Neural crest cell (in vitro differentiated cells): Measurements from ENCODE around the gene LONRF2. TPM values are rescaled to one million over a fixed set of nuclear protein-coding genes. Genes with fewer than 3 reads are reported as not detected.

ENCODE experiments used
- DNase-seq: peaks from one replicate; pipeline ENCODE4 v3.0.0; 2021; ENCODE audit warnings: low read depth, mixed read lengths, low spot score
- H3K27ac Mint-ChIP-seq: one replicate; pipeline ENCODE4 v1.8.0; 2021; ENCODE audit warnings: mild to moderate bottlenecking, mixed read lengths; ENCODE audit not compliant: unreplicated experiment
- H3K27me3 Mint-ChIP-seq: 2 replicates; pipeline ENCODE4 v1.8.0; 2021; ENCODE audit warnings: low read depth, mild to moderate bottlenecking, mixed read lengths
- H3K36me3 Mint-ChIP-seq: 2 replicates; pipeline ENCODE4 v1.8.0; 2021; ENCODE audit warnings: low read depth, mild to moderate bottlenecking, mixed read lengths
- H3K4me1 Mint-ChIP-seq: 2 replicates; pipeline ENCODE4 v1.8.0; 2021; ENCODE audit warnings: mixed read lengths
- H3K4me3 Mint-ChIP-seq: one replicate; pipeline ENCODE4 v1.8.0; 2021; ENCODE audit warnings: mild to moderate bottlenecking, mixed read lengths
- H3K9me3 Mint-ChIP-seq: 2 replicates; pipeline ENCODE4 v1.8.0; 2021; ENCODE audit warnings: mixed read lengths
- CTCF ChIP-seq: fragments of 200-600 bp; sonication (generic); conservative IDR thresholded peaks from 2 replicates; pipeline ENCODE4 v1.5.0; 2021; ENCODE audit warnings: antibody characterized with exemption, mild to moderate bottlenecking
- total RNA-seq: library from RNA; stranded (reverse); gene quantifications from 2 replicates; pipeline ENCODE4 v1.2.1, GENCODE V29; 2021

The LONRF2 gene
- total RNA-seq, 1 donor from 2014 or later: 5.2 TPM

- Mint-ChIP-seq H3K27ac (no peak overlapping the region), H3K4me1 (peaks cover under 1% of the 10 kb centered on the region), H3K27me3 (no peaks in the 10 kb centered on the region), H3K36me3 (no peaks in the 10 kb centered on the region), H3K9me3 (no peaks in the 10 kb centered on the region), H3K4me3 (no peak overlapping the region)
- TF ChIP-seq CTCF: no peak
- no peak for DNase-seq
Measured at GRCh38 chr2:100272841-100273329, 49.4 kb downstream of the LONRF2 start.

GRCh38 chr2:100271210-100271609 is 51.1 kb downstream of the LONRF2 start:
- no peak overlapping the region for H3K4me3 Mint-ChIP-seq
- peaks cover 4% of the 10 kb centered on the region for H3K4me1 Mint-ChIP-seq
- H3K27ac Mint-ChIP-seq: no peak overlapping the region
- H3K9me3 Mint-ChIP-seq: no peaks in the 10 kb centered on the region
- TF ChIP-seq CTCF: no peak
- H3K27me3 Mint-ChIP-seq: no peaks in the 10 kb centered on the region
- H3K36me3 Mint-ChIP-seq: no peaks in the 10 kb centered on the region
- DNase-seq: no peak

GRCh38 chr2:100270381-100271146 is 51.7 kb downstream of the LONRF2 start:
- no peak for DNase-seq
- Mint-ChIP-seq H3K4me3 (no peak overlapping the region), H3K9me3 (no peaks in the 10 kb centered on the region), H3K27me3 (no peaks in the 10 kb centered on the region), H3K36me3 (no peaks in the 10 kb centered on the region), H3K27ac (no peak overlapping the region), H3K4me1 (peaks cover 4% of the 10 kb centered on the region)
- TF ChIP-seq CTCF: no peak

- Mint-ChIP-seq H3K4me3 (no peak overlapping the region), H3K36me3 (no peaks in the 10 kb centered on the region), H3K27ac (no peak overlapping the region), H3K27me3 (no peaks in the 10 kb centered on the region), H3K9me3 (no peaks in the 10 kb centered on the region), H3K4me1 (peaks cover 4% of the 10 kb centered on the region)
- TF ChIP-seq CTCF: no peak
- DNase-seq: no peak
Measured at GRCh38 chr2:100269889-100270288, 52.4 kb downstream of the LONRF2 start.

GRCh38 chr2:100268986-100269385 is 53.3 kb downstream of the LONRF2 start:
- TF ChIP-seq CTCF: no peak
- Mint-ChIP-seq H3K4me3 (no peak overlapping the region), H3K9me3 (no peaks in the 10 kb centered on the region), H3K36me3 (no peaks in the 10 kb centered on the region), H3K27me3 (no peaks in the 10 kb centered on the region), H3K27ac (no peak overlapping the region), H3K4me1 (peaks cover 4% of the 10 kb centered on the region)
- DNase-seq: no peak
